GM19023 (cell line): ENCODE measurements around the gene NAT16.
"Not testable (repeated sequence)": the region's sequence is repeated elsewhere in the genome, so short reads cannot be mapped to it uniquely, and the experiment has no call there.

Source experiments
- ATAC-seq: cut with Tn5 transposase; IDR thresholded peaks from one replicate; pipeline ENCODE4 v1.9.1; 2021; ENCODE audit warnings: mild to moderate bottlenecking, moderate library complexity; ENCODE audit not compliant: unreplicated experiment

Gene NAT16

DNA sequence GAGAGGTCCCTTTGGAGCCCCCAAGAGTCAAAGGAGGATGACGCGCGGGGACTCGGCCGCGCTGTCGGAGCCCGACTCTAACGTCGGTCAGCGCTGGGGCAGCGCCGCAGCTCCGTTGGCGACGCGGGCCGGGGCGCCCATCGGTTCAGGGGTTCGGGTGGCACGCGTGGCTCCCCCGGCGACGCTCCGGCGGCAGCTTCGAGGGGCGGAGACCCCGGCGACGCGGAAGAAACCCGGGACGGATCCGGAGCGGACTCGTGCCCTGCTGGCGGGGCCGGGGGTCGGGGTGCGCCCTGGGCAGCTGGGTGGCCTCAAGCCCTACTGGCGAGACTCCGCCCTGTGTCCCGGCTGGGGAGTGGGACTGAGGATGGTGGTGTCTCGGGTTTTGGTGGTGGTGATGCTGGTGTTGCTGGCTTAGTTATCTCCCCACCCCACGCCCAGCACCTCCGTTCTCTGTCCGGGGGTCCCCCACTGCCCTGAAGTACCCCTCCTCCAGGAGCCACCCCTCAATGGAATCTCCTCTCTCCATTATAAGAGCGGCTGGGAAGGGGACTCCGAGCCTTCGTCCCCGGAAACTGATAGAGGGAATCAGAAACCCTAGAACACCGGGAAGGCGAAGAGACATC lies at the start of gene NAT16:
Gene NAT16 (minus strand): TSS at position 164 of the 626 bp plus-strand sequence. CDS start 5,486 bp downstream, outside the sequence.
- no peak for ATAC-seq

DNA sequence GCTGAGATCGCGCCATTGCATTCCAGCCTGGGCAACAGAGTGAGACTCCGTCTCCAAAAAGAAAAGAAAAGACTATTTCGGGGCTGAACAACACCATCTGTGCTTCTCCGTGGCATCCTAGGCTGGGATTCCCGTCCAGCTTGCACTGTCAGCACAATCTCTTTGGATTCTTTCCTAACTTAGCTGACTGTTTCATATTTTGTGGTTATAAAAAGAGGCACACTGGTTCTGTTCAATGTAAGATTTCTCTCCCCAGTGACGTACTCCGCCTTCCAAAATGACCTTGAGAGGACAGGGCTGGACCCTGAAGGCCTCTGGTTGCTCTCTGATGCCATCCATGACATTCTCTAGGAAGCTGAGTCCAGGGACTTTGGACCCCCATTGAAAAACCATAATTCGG lies 46.6 kb upstream of the NAT16 start:
- no peak for ATAC-seq

DNA sequence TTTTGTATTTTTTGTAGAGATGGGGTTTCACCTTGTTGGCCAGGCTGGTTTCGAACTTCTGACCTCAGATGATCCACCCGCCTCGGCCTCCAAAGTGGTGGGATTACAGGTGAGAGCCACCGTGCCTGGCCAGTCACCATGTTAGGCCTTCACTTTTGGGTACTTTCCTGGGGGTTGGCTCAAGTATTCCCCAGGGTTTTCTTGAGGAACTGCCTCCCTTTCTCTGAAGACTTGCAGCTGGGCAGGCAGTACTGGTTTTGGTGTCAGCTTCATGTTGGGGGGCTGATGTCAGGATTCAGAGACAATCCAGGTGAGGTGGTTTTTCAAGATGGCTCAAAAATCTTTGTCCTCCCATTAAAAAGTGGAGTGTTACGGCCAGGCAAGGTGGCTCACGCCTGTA lies 45.6 kb upstream of the NAT16 start:
- ATAC-seq = no peak

DNA sequence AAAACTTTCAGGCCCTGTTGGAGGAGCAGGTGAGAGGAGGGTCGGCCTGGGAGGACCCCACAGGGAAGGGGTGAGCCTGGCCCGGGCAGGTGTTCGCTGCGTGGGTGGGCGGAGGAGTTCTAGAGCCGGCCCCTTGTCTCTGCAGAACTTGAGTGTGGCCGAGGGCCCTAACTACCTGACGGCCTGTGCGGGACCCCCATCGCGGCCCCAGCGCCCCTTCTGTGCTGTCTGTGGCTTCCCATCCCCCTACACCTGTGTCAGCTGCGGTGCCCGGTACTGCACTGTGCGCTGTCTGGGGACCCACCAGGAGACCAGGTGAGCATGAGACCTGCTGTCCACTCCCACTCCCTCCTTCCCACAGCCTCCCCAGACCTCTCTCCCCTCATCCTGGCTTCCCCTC lies 43.4 kb upstream of the NAT16 start:
- ATAC-seq = no peak

DNA sequence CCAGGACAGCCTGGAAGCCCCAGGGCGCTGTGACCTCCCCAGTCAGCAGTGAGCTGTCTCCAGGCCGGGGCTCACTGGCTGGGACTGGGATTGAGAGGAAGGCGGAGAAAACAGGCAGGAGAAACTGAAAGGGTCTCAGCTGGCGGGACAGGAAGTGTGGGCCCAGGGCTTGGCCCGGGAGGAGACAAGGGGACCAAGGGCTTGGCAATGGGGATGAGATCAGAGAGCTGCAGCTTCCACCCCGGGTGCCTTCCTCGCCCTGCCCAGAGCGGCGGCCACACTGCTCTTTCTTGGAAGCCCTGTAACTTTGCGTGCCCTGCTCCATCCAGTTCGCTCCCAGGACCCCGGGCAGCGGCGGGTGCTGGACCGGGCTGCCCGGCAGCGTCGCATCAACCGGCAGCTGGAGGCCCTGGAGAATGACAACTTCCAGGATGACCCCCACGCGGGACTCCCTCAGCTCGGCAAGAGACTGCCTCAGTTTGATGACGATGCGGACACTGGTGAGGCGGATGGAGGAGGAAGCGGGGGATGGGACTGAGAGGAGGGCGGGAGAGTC lies 42.3 kb upstream of the NAT16 start:
- ATAC-seq = no peak

DNA sequence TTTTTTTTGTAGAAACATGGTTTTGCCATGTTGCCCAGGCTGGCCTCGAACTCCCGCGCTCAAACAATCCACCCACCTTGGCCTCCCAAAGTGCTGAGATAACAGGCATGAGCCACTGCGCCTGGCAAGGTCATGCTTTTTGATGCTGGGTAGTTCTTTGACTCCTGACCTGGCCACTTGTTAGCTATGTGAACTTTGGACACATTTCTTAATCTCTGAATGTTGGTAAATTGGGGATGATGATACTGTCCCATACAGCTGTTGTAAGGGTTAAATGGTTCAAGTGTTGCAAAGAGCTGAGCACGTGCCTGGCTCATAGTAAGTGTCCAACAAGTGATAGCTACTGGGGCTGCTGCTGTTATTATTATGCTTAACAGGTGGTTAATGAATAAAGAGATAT lies 40.2 kb upstream of the NAT16 start:
- ATAC-seq = no peak

DNA sequence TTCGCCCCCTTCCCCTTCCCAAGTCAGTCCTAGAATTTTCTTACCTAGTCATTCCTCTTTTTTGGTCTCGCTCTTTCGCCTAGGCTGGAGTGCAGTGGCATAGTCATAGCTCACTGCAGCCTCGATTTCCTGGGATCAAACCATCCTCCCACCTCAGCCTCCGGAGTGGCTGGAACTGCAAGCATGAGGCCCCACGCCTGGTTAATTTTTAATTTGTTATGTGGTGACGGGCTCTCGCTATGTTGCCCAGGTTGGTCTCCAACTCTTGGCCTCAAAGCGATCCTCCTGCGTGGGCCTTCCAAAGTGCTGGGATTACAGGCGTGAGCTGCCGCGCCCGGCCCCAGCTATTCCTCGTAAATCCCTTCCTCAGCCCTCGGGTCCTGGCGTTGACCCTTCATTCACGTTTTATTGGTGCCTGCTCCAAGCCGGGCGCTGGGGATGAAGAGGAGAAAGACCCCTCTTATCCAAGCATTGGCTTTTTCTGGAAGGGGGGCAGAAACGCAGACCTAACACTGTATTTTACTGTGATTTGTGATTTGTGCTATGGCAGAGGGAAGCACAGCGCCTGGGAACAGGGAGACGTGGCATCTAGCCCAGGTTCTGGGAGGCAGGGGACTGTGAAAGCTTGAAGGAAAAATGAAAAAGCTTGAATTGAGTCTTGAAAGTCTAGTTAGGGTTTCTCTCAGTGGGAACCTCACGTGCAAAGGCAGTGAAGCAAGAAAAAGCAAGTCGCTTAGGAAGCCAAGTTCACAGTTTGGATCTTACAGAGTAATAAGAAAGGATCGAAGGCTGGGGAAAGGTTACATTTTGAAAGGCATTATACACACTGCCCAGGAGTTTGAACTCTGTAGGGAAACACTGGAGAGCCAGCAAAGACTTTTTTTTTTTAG lies 38.4 kb upstream of the NAT16 start:
- peak; percentile 1 for ATAC-seq

DNA sequence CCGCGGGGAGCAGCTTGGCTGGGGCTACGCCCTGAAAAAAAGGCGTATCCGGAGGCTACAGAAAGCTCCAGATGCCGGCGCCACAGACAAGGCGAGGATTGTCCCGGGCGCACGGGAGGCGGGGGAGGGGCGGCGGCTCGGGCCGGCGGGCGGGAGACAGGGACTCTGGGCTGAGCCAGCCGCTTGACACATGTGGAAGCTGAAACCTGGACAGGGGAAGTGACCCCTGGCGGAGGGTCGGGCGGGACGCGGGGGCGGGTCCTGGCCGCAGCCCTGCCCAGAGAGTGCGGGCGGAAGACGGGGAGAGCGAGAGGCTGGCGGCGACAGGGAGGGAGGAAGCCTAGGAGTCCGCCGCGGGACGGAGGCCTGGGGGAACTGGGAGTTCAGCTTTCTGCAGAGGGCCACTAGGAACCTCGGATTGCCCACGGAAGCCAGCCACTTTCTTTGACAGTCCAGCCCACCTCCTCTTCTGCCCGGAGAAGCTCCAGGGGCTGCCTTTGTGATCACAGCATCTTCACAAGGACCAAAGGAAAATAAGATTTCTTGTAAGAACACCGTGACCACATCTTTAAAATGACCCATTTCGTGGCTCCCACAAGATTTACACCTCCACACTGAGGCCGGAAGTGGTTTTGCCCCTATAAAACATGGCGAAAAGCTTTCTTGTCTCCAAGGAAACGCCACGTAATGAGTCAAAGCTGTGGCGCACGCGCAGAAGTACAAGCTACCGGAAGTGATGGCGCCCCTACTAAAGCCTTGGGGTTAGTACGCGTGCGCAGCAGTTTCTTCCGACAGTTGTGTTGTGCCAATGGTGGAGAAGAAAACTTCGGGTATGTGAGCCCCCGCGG lies 37.5 kb upstream of the NAT16 start, which contains the start of the genes PLOD3 and ZNHIT1:
Gene PLOD3 (minus strand): TSS at position 194 of the 848 bp plus-strand sequence. CDS start 307 bp downstream, outside the sequence.
Gene ZNHIT1 (plus strand): TSS at position 778 of the 848 bp plus-strand sequence. CDS start 31 bp downstream, at position 809.
- peak; percentile 62 for ATAC-seq

DNA sequence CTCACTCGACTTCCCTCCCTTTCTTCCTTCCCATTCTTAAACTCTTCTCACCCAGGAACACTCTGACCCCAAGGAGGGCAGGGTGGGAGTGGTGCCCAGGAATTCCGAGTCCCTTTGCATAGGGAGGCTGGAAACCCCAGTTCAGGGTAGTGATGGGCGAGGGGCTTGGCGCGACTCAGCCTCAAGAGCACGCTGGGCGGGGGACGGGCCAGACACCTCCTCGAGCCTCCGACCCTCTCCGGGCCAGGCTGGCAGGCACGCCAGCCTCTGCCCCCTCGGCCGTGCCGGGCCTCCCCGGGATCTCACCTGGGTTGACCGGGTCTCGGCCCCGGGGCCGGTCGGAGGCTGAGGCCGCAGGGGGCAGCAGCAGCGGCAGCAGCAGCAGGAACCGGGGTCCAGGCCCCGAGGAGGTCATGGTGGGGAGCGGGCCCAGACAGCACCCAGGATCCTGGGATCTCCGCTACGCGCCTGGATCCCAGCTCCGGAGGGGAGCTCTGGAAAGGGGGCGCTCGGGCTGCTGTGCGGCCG lies 36.8 kb upstream of the NAT16 start:
- ATAC-seq = peak; percentile 27

DNA sequence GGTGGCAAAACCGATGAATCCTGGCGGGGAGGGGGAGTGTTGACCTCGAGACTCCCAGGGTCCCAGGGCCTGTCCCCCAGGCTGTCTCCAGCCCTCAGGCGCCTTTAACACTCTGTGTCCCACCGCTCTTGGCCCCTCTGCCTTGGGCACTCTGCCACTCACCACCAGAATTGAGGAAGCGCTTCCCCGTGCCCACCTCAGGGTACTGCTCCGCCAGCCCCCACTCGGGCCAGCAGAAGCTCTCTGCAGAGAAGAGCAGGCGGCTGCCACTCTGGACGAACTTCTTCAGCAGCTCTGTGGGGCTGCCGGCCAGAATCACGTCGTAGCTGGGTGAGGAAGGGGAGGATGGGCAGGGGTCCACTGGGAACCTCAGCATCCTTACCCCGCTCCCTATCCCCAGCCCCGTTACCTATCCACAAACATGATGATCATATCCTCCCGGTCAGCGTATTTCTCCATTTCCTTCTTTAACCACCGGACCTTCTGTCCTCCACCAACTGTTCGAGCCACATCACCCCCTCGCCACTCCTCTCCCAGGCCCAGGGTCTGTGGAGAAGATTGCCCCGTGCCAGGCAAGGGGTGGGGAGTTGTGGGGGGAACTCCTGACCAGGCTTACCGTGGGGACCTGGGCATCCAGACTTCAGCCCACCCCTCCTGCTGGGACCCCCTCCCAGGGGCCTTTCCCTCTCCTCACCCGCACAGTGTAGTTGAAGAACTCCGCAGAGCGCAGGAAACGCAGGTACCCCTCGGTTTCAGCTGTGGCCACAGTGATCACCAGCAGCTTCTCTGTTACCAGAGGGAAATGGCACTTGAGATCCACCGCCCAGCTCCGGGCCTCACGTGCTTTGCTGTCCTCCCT lies 36.1 kb upstream of the NAT16 start:
- ATAC-seq = no peak

DNA sequence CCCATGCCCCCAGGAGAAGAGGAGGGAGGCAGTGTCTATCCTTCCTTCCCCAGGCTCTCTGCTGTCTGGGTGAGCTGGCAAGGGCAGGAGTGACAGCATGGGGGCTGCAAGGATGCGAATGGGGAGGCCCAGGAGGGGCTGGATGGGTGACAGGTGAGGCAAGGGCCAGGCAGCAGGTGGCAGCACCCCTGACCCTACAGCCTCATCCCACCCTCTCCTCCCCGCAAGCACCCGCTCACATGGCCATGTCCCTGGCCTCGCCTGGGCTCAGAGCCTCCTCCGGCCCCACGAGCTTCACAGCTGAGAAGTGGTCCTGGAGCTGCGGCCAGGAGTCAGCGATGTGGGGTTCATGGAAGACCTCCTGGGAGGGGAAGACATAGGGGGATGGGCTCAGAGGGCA lies 31.9 kb upstream of the NAT16 start:
- ATAC-seq = no peak

DNA sequence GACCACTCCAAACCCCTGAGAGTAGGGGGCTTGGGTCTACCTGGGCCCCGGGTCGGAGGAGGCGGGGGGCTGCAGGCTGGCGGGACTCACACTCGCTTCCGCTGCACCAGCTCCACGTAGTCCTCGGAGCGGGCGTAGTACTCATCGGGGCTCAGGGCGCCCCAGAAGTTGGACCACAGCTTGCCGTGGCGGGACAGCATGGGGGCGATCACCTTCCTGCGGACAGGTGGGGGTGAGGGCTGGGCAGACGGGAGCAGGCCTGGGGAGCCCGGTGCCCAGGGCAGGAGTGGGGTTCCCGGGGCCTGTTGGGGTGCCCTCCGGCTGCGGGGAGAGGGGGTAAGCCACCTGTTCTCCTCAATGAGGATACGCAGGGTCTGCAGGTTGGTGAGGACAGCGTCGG lies 31.4 kb upstream of the NAT16 start:
- no peak for ATAC-seq

DNA sequence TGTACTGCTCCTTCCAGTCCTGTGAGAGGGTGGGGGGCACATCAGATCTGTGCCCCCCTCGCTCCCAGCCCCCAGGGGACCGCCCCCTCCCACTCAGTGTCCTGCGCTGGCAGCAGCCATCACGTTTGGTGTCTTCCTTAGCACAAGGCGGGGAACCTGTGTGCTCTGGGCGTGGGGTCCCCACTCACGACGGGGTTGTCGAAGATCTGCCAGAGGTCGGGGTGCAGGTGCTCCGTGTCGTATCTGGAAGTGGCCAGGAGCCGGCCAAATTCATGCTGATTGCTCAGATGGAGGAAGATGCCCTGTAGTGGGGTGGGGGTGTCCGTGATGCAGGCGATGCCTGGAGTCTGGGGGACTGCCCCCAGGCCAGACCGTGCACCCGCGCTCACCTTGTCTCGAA lies 30.1 kb upstream of the NAT16 start:
- ATAC-seq = no peak

DNA sequence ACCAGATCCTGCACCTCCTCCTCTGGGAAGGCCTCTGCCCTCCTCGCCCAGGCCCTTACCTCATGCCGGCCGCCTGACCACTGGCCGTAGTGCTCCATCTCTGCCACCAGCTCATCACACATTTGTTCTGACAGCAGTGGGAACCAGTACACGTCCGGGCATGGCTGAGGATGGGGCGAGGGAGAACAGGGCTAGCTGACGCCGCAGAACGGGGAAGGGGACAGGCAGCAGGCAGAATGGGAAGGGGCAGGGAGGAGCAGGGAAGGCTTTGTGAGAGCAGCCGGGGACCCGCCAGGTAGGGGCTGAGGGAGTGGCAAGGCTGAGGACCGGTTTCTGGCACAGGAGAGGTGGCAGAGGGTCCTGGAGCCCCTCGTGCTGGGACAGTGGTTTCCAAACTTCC lies 28.7 kb upstream of the NAT16 start:
- no peak for ATAC-seq

DNA sequence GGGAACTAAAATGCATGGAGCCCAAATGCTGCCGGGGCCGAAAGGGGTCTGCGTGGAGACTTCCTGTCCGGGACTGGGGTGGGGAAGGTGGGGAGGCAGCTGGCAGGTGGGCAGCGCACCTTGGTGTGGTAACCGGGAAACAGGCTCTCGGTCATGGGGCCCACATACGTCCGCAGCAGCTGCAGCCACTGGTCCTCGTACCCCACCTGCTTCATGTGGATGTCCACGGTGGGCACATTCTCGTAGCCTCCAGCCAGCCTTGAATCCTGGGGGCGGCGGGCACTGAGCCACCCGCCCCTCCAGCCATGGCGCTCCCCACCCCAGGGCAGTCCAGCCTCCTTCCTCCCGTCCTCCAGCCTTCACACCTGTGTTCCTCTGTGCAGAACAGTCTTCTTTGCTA lies 27.4 kb upstream of the NAT16 start:
- ATAC-seq = no peak

DNA sequence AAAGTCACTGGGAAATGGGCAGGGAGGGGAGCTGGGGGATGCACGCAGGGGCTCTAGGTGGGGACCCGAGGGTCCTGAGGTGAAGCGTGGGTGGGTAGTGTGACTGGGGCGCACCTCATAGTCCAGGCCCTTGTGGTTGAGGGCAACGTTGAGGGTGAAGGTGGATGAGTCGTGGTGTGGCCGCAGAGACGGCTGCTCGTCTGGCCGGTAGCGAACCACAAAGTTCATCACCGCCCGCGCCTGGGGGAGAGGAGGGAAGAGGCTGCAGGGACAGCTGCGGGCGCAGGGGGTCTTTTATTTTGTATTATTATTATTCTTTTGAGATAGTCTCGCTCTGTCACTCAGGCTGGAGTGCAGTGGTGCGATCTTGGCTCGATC lies 26.6 kb upstream of the NAT16 start:
- ATAC-seq = no peak

DNA sequence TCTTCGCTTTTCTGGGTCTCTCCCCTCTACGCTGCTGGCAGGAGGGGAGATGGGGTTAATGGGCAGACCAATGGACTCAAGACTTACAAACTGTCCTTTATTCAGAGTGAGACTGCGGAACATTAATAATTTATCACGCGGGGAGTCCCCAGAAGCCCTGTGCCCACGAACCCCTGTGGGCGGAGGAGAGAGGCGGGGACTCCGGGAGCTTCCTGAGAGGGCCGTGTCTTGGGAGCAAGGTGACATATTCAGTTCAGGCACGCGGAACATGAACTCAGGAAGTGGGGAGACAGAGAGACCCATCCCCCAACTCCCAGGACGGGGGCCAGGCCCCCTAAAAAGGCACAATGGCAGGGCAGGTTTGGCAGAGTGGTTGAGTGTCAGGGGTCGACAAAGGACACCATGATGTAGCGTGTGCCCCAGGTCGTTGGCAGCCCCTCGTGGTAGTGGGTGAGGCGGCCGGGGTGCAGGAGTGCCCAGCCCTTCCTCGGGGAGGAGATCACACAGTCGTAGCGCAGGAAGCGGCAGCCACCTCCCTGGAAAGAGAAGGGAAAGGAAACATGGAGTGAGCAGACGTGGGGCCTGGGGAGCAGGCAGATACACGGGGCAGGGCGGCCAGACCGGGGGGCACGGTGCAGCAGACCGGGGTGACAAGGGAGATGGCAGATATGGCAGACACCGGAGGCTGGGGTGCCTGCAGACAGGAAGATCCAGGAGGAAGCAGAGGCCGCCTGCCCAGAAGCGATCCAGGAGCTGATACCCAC lies 26.0 kb upstream of the NAT16 start:
- no peak for ATAC-seq

DNA sequence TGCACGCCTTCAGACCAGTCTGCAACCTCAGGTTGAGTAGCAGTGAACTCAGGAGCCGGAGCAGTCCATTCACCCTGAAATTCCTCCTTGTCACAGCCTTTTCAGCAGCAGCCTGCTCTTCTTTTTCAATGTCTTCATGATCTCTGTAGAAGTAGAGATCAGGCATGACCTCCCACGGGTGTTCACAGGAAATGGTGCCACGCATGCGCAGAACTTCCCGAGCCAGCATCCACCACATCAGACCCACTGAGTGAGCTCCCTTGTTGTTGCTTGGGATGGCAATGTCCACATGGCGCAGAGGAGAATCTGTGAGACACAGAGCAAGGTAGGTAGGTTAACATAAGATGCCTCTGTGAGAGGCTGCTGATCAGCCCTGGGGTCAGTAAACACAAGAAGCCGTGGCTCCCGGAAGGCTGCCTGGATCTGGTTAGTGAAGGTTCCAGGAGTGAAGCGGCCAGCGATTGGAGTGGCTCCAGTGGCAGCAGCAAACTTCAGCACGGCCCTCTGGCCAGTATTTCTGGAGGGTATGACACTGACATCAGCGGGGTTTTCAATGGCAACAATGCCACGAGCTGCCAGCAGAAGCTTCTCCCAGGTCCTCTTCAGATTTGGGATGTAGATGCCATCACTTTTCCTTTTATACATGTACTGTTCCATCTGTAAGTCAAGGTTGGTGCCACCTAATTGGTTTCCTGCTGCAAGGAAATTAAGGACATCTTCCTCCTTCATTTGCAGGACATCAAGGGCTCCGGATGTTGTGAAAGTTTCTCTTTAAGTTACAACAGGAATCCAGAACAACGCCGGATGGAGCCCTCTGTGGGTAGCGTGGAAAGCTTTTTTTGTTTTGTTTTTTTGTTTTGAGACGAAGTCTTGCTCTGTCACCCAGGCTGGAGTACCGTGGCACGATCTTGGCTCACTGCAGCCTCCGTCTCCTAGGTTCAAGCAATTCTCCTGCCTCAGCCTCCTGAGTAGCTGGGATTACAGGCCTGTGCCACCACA lies 23.9 kb upstream of the NAT16 start:
- ATAC-seq = not testable (repeated sequence)
